ENCODE data around the gene LAMC1. TPM values are rescaled to one million over a fixed set of nuclear protein-coding genes. Genes with fewer than 3 reads are reported as not detected.

The LAMC1 gene
- total RNA-seq, 2 experiments from 2014 or later = 0.19 to 0.22 TPM

- Mint-ChIP-seq H3K36me3 (no peaks in the 10 kb centered on the region), H3K9me3 (no peaks in the 10 kb centered on the region), H3K4me3 (peak overlapping the region; percentile 56), H3K27me3 (peaks cover 60% of the 10 kb centered on the region), H3K4me1 (ENCODE audit: low read depth) (peaks cover 16% of the 10 kb centered on the region), H3K27ac (no peak overlapping the region)
- CTCF ChIA-PET = interaction anchor here (1.0 kb wide), 1 partner anchor 45 kb away, joined by 3 read pairs; no protein-coding TSS in a partner anchor
- POLR2A ChIA-PET = interaction anchor here (0.5 kb wide), 1 partner anchor 491 kb away, joined by 3 read pairs; no protein-coding TSS in a partner anchor
- intact Hi-C loops (cut with micrococcal nuclease) = loop anchor here (1.0 to 2.0 kb wide), 2 partner anchors 61 to 235 kb away; partner anchors contain the start of gene NPL
- DNase-seq = peak; percentile 52
These were observed 539 bp downstream of the LAMC1 start for GRCh38 chr1:183023601-183024316.

- Mint-ChIP-seq H3K4me3 (peak overlapping the region; percentile 56), H3K27ac (no peak overlapping the region), H3K36me3 (no peaks in the 10 kb centered on the region), H3K27me3 (peaks cover 67% of the 10 kb centered on the region), H3K9me3 (no peaks in the 10 kb centered on the region), H3K4me1 (ENCODE audit: low read depth) (peaks cover 16% of the 10 kb centered on the region)
- DNase-seq = no peak
- intact Hi-C loops (cut with micrococcal nuclease) = loop anchor here (1.0 kb wide), 1 partner anchor 62 kb away; no protein-coding TSS in a partner anchor
- CTCF ChIA-PET = interaction anchor here (1.0 kb wide), 1 partner anchor 46 kb away, joined by 3 read pairs; no protein-coding TSS in a partner anchor
- POLR2A ChIA-PET = interaction anchor here (0.5 kb wide), 1 partner anchor 490 kb away, joined by 3 read pairs; no protein-coding TSS in a partner anchor
These were observed 1.2 kb downstream of the LAMC1 start for GRCh38 chr1:183024317-183025009.

- POLR2A ChIA-PET = no interaction called here
- no peaks in the 10 kb centered on the region for H3K36me3 Mint-ChIP-seq
- peaks cover 71% of the 10 kb centered on the region for H3K27me3 Mint-ChIP-seq
- no peak overlapping the region for H3K4me3 Mint-ChIP-seq
- H3K9me3 Mint-ChIP-seq = no peaks in the 10 kb centered on the region
- intact Hi-C loops (cut with micrococcal nuclease) = no loop called here
- peaks cover 16% of the 10 kb centered on the region for H3K4me1 Mint-ChIP-seq (ENCODE audit: low read depth)
- no peak overlapping the region for H3K27ac Mint-ChIP-seq
- DNase-seq = no peak
- CTCF ChIA-PET = no interaction called here
These were observed 1.8 kb downstream of the LAMC1 start for GRCh38 chr1:183025010-183025337.

- Mint-ChIP-seq H3K4me1 (ENCODE audit: low read depth) (peaks cover 16% of the 10 kb centered on the region), H3K27me3 (peaks cover 67% of the 10 kb centered on the region), H3K4me3 (no peak overlapping the region), H3K27ac (no peak overlapping the region), H3K36me3 (no peaks in the 10 kb centered on the region), H3K9me3 (no peaks in the 10 kb centered on the region)
- intact Hi-C loops (cut with micrococcal nuclease) = no loop called here
- ChIA-PET CTCF (no interaction called here), POLR2A (no interaction called here)
- no peak for DNase-seq
These were observed 2.9 kb downstream of the LAMC1 start for GRCh38 chr1:183025782-183026774.

GRCh38 chr1:183027031-183027430 lies 3.8 kb downstream of the LAMC1 start:
- Mint-ChIP-seq H3K4me1 (ENCODE audit: low read depth) (peaks cover 15% of the 10 kb centered on the region), H3K27ac (no peak overlapping the region), H3K9me3 (no peaks in the 10 kb centered on the region), H3K4me3 (no peak overlapping the region), H3K36me3 (no peaks in the 10 kb centered on the region), H3K27me3 (peaks cover 61% of the 10 kb centered on the region)
- ChIA-PET CTCF (no interaction called here), POLR2A (no interaction called here)
- intact Hi-C loops (cut with micrococcal nuclease) = no loop called here
- DNase-seq = no peak

- H3K4me1 Mint-ChIP-seq (ENCODE audit: low read depth) = peaks cover 12% of the 10 kb centered on the region
- ChIA-PET CTCF (no interaction called here), POLR2A (no interaction called here)
- H3K9me3 Mint-ChIP-seq = no peaks in the 10 kb centered on the region
- H3K36me3 Mint-ChIP-seq = no peaks in the 10 kb centered on the region
- DNase-seq = no peak
- H3K4me3 Mint-ChIP-seq = no peak overlapping the region
- peaks cover 56% of the 10 kb centered on the region for H3K27me3 Mint-ChIP-seq
- intact Hi-C loops (cut with micrococcal nuclease) = no loop called here
- no peak overlapping the region for H3K27ac Mint-ChIP-seq
These were observed 4.6 kb downstream of the LAMC1 start for GRCh38 chr1:183027791-183028190.

- DNase-seq = no peak
- H3K4me3 Mint-ChIP-seq = no peak overlapping the region
- peaks cover 56% of the 10 kb centered on the region for H3K27me3 Mint-ChIP-seq
- intact Hi-C loops (cut with micrococcal nuclease) = no loop called here
- peaks cover 15% of the 10 kb centered on the region for H3K4me1 Mint-ChIP-seq (ENCODE audit: low read depth)
- no peak overlapping the region for H3K27ac Mint-ChIP-seq
- H3K36me3 Mint-ChIP-seq = no peaks in the 10 kb centered on the region
- no peaks in the 10 kb centered on the region for H3K9me3 Mint-ChIP-seq
- ChIA-PET CTCF (no interaction called here), POLR2A (no interaction called here)
These were observed 6.4 kb downstream of the LAMC1 start for GRCh38 chr1:183029591-183030000.

- ChIA-PET POLR2A (no interaction called here), CTCF (no interaction called here)
- H3K27ac Mint-ChIP-seq = no peak overlapping the region
- peaks cover 12% of the 10 kb centered on the region for H3K4me1 Mint-ChIP-seq (ENCODE audit: low read depth)
- intact Hi-C loops (cut with micrococcal nuclease) = no loop called here
- peaks cover 55% of the 10 kb centered on the region for H3K27me3 Mint-ChIP-seq
- no peak overlapping the region for H3K4me3 Mint-ChIP-seq
- DNase-seq = no peak
- H3K36me3 Mint-ChIP-seq = no peaks in the 10 kb centered on the region
- no peaks in the 10 kb centered on the region for H3K9me3 Mint-ChIP-seq
These were observed 6.8 kb downstream of the LAMC1 start for GRCh38 chr1:183030053-183030452.

GRCh38 chr1:183032122-183032921 lies 9.1 kb downstream of the LAMC1 start:
- CTCF ChIA-PET = no interaction called here
- POLR2A ChIA-PET = no interaction called here
- Mint-ChIP-seq H3K27me3 (peaks cover 48% of the 10 kb centered on the region), H3K4me1 (ENCODE audit: low read depth) (peaks cover 12% of the 10 kb centered on the region), H3K36me3 (no peaks in the 10 kb centered on the region), H3K27ac (no peak overlapping the region), H3K9me3 (no peaks in the 10 kb centered on the region), H3K4me3 (no peak overlapping the region)
- intact Hi-C loops (cut with micrococcal nuclease) = no loop called here
- DNase-seq = peak; percentile 12

GRCh38 chr1:183033205-183033604 lies 10.0 kb downstream of the LAMC1 start:
- DNase-seq = peak; percentile 15
- H3K4me3 Mint-ChIP-seq = no peak overlapping the region
- H3K9me3 Mint-ChIP-seq = no peaks in the 10 kb centered on the region
- ChIA-PET POLR2A (no interaction called here), CTCF (no interaction called here)
- intact Hi-C loops (cut with micrococcal nuclease) = no loop called here
- no peak overlapping the region for H3K27ac Mint-ChIP-seq
- peaks cover 46% of the 10 kb centered on the region for H3K27me3 Mint-ChIP-seq
- peaks cover 12% of the 10 kb centered on the region for H3K4me1 Mint-ChIP-seq (ENCODE audit: low read depth)
- no peaks in the 10 kb centered on the region for H3K36me3 Mint-ChIP-seq

- H3K36me3 Mint-ChIP-seq = no peaks in the 10 kb centered on the region
- H3K4me3 Mint-ChIP-seq = no peak overlapping the region
- intact Hi-C loops (cut with micrococcal nuclease) = no loop called here
- peaks cover 43% of the 10 kb centered on the region for H3K27me3 Mint-ChIP-seq
- H3K4me1 Mint-ChIP-seq (ENCODE audit: low read depth) = peaks cover 12% of the 10 kb centered on the region
- CTCF ChIA-PET = no interaction called here
- POLR2A ChIA-PET = no interaction called here
- no peak overlapping the region for H3K27ac Mint-ChIP-seq
- H3K9me3 Mint-ChIP-seq = no peaks in the 10 kb centered on the region
- no peak for DNase-seq
These were observed 11.5 kb downstream of the LAMC1 start for GRCh38 chr1:183034682-183035081.

All from activated CD4-positive, alpha-beta memory T cell treated with anti-CD3 and anti-CD28 coated beads for 36 hours (primary cell).